ENCODE measurements around the gene DCC. TPM values are rescaled to one million over a fixed set of nuclear protein-coding genes. Genes with fewer than 3 reads are reported as not detected.

The DCC gene
- total RNA-seq, 1 experiment from 2014 or later, result 0.39 TPM

- Mint-ChIP-seq H3K4me1 (ENCODE audit: low read depth, unreplicated experiment) (no peaks in the 10 kb centered on the region), H3K9me3 (ENCODE audit: unreplicated experiment) (no peaks in the 10 kb centered on the region), H3K27ac (ENCODE audit: unreplicated experiment) (no peak overlapping the region), H3K27me3 (ENCODE audit: insufficient read depth, unreplicated experiment) (no peaks in the 10 kb centered on the region), H3K36me3 (ENCODE audit: insufficient read depth, unreplicated experiment) (no peaks in the 10 kb centered on the region), H3K4me3 (ENCODE audit: unreplicated experiment) (no peak overlapping the region)
- Histone ChIP-seq H3K9me3 (no peaks in the 10 kb centered on the region), H3K27me3 (replicated peaks; ENCODE audit: control insufficient read depth, insufficient read depth, low read length) (no peaks in the 10 kb centered on the region), H3K36me3 (ENCODE audit: control insufficient read depth, insufficient read depth, low read length) (no peaks in the 10 kb centered on the region), H3K4me3 (ENCODE audit: low read depth, low read length) (no peak overlapping the region), H3K4me1 (no peaks in the 10 kb centered on the region)
- no peak for DNase-seq
- ChIA-PET CTCF (no interaction called here), POLR2A (no interaction called here)
- intact Hi-C loops (cut with micrococcal nuclease; ENCODE audit: unreplicated experiment), result no loop called here
- no peak for TF ChIP-seq CTCF (IDR thresholded peaks at IDR 0.05; ENCODE audit: insufficient read depth in 1 of 2, low read depth in 1 of 2, low read length in 1 of 2, severe bottlenecking in 1 of 2, unreplicated experiment in 1 of 2)
- BruUV-seq (replicated peaks), result no TSS peak
Observed at GRCh38 chr18:53268455-53268854, 928.5 kb downstream of the DCC start.

GRCh38 chr18:53281406-53281805 is 941.4 kb downstream of the DCC start:
- no peaks in the 10 kb centered on the region for H3K27me3 Mint-ChIP-seq (ENCODE audit: insufficient read depth, unreplicated experiment)
- no peak for DNase-seq
- Histone ChIP-seq H3K9me3 (no peaks in the 10 kb centered on the region), H3K27me3 (replicated peaks; ENCODE audit: control insufficient read depth, insufficient read depth, low read length) (no peaks in the 10 kb centered on the region), H3K4me1 (no peaks in the 10 kb centered on the region), H3K36me3 (ENCODE audit: control insufficient read depth, insufficient read depth, low read length) (no peaks in the 10 kb centered on the region), H3K4me3 (ENCODE audit: low read depth, low read length) (no peak overlapping the region)
- no peaks in the 10 kb centered on the region for H3K9me3 Mint-ChIP-seq (ENCODE audit: unreplicated experiment)
- POLR2A ChIA-PET, result no interaction called here
- no peaks in the 10 kb centered on the region for H3K4me1 Mint-ChIP-seq (ENCODE audit: low read depth, unreplicated experiment)
- intact Hi-C loops (cut with micrococcal nuclease; ENCODE audit: unreplicated experiment), result no loop called here
- no peak for TF ChIP-seq CTCF (IDR thresholded peaks at IDR 0.05; ENCODE audit: insufficient read depth in 1 of 2, low read depth in 1 of 2, low read length in 1 of 2, severe bottlenecking in 1 of 2, unreplicated experiment in 1 of 2)
- BruUV-seq (replicated peaks), result no TSS peak
- CTCF ChIA-PET, result no interaction called here
- H3K27ac Mint-ChIP-seq (ENCODE audit: unreplicated experiment), result no peak overlapping the region
- H3K36me3 Mint-ChIP-seq (ENCODE audit: insufficient read depth, unreplicated experiment), result no peaks in the 10 kb centered on the region
- no peak overlapping the region for H3K4me3 Mint-ChIP-seq (ENCODE audit: unreplicated experiment)

GRCh38 chr18:53283708-53284107 is 943.7 kb downstream of the DCC start:
- intact Hi-C loops (cut with micrococcal nuclease; ENCODE audit: unreplicated experiment), result no loop called here
- Mint-ChIP-seq H3K4me3 (ENCODE audit: unreplicated experiment) (no peak overlapping the region), H3K27ac (ENCODE audit: unreplicated experiment) (no peak overlapping the region), H3K36me3 (ENCODE audit: insufficient read depth, unreplicated experiment) (no peaks in the 10 kb centered on the region), H3K9me3 (ENCODE audit: unreplicated experiment) (no peaks in the 10 kb centered on the region), H3K4me1 (ENCODE audit: low read depth, unreplicated experiment) (no peaks in the 10 kb centered on the region), H3K27me3 (ENCODE audit: insufficient read depth, unreplicated experiment) (no peaks in the 10 kb centered on the region)
- CTCF ChIA-PET, result no interaction called here
- Histone ChIP-seq H3K27me3 (replicated peaks; ENCODE audit: control insufficient read depth, insufficient read depth, low read length) (no peaks in the 10 kb centered on the region), H3K9me3 (no peaks in the 10 kb centered on the region), H3K4me3 (ENCODE audit: low read depth, low read length) (no peak overlapping the region), H3K36me3 (ENCODE audit: control insufficient read depth, insufficient read depth, low read length) (no peaks in the 10 kb centered on the region), H3K4me1 (no peaks in the 10 kb centered on the region)
- no peak for DNase-seq
- POLR2A ChIA-PET, result no interaction called here
- no peak for TF ChIP-seq CTCF (IDR thresholded peaks at IDR 0.05; ENCODE audit: insufficient read depth in 1 of 2, low read depth in 1 of 2, low read length in 1 of 2, severe bottlenecking in 1 of 2, unreplicated experiment in 1 of 2)
- no TSS peak for BruUV-seq (replicated peaks)

All from Caco-2 (cell line).